HCT116 (cell line): ENCODE data around the gene TTC38. TPM values are rescaled to one million over a fixed set of nuclear protein-coding genes. Genes with fewer than 3 reads are reported as not detected.

Source experiments
- ATAC-seq: fragments of 200-7000 bp; cut with Tn5 transposase; 2 replicates; pipeline ENCODE4 v1.9.1; 2020; ENCODE audit warnings: mild to moderate bottlenecking, moderate library complexity
- BruUV-seq: library from RNA; stranded (reverse); fragments of 400-500 nt; replicated peaks from 2 replicates; lab custom pipeline; 2021; lab: Mats Ljungman, UMichigan
- CTCF ChIA-PET: fragments of 300-600 bp; sonication (Branson Sonifier 250); formaldehyde crosslinking; loops from one replicate; lab custom pipeline; 2021; ENCODE audit warnings: antibody characterized with exemption; lab: Charles Lee
- POLR2A ChIA-PET: fragments of 300-600, 350-600 bp; sonication (Branson Sonifier 250); formaldehyde crosslinking; loops from one replicate; lab custom pipeline; 2021; ENCODE audit warnings: antibody characterized with exemption; lab: Charles Lee
- RAD21 ChIA-PET, 2 experiments: fragments of 300-600 bp; sonication (Branson Sonifier 250); formaldehyde crosslinking; loops; one replicate each; lab custom pipeline; 2023; ENCODE audit warnings: low total read pairs in 2 of 2; ENCODE audit not compliant: uncharacterized antibody in 2 of 2, unreplicated experiment in 2 of 2, low non-redundant PET in 1 of 2; lab: Charles Lee
- DNase-seq: peaks from one replicate; pipeline ENCODE4 v3.0.0-alpha.2; 2010; ENCODE audit warnings: low read depth, low spot score
- H2AFZ ChIP-seq: fragments of 200-600 bp; shearing (Covaris generic), sonication (generic); 2 replicates; pipeline ENCODE4 v1.6.1; 2017; ENCODE audit warnings: low read depth, mixed run types, mixed read lengths, antibody characterized with exemption, low read length; ENCODE audit not compliant: poor library complexity, severe bottlenecking
- H3K27ac ChIP-seq: 2 replicates; pipeline ENCODE4 v1.5.1; 2012; ENCODE audit warnings: low read depth, low read length
- H3K27me3 ChIP-seq: fragments of 200-600 bp; sonication (generic); 2 replicates; pipeline ENCODE4 v1.6.1; 2016; ENCODE audit warnings: mixed run types, low read length, mixed read lengths; ENCODE audit not compliant: insufficient read depth
- H3K36me3 ChIP-seq, 2 experiments: fragments of 200-500 bp in 1 of 2; fragments of 200-600 bp in 1 of 2; sonication (Bioruptor generic) in 1 of 2; sonication (generic) in 1 of 2; 2 replicates each; pipeline versions ENCODE4 v1.5.1 to v1.6.1; 2014 to 2016; ENCODE audit warnings: low read length in 2 of 2, inconsistent platforms in 1 of 2, mixed read lengths in 1 of 2, mixed run types in 1 of 2; ENCODE audit not compliant: insufficient read depth in 2 of 2, control insufficient read depth in 1 of 2
- H3K4me1 ChIP-seq, 2 experiments: fragments of 200-600 bp in 1 of 2; sonication (generic) in 1 of 2; 2 replicates each; pipeline versions ENCODE4 v1.5.1 to v1.6.1; 2012 to 2017; ENCODE audit warnings: low read length in 2 of 2, inconsistent platforms in 1 of 2, mild to moderate bottlenecking in 1 of 2, mixed read lengths in 1 of 2, mixed run types in 1 of 2, moderate library complexity in 1 of 2; ENCODE audit not compliant: insufficient read depth in 2 of 2, control insufficient read depth in 1 of 2
- H3K4me2 ChIP-seq: fragments of 200-600 bp; sonication (generic); 2 replicates; pipeline ENCODE4 v1.6.1; 2017; ENCODE audit warnings: mixed run types, low read length, mixed read lengths
- H3K4me3 ChIP-seq, 2 experiments: fragments of 200-600 bp in 1 of 2; sonication (generic) in 1 of 2; replicated peaks in 1 of 2; 2 replicates each; pipeline ENCODE4 v1.5.1; 2011 to 2016; ENCODE audit warnings: low read length in 2 of 2, control low read depth in 1 of 2, low read depth in 1 of 2, mild to moderate bottlenecking in 1 of 2, mixed read lengths in 1 of 2, mixed run types in 1 of 2
- H3K79me2 ChIP-seq: fragments of 200-600 bp; sonication (generic); 2 replicates; pipeline ENCODE4 v1.6.1; 2017; ENCODE audit warnings: mild to moderate bottlenecking, mixed run types, low read length, moderate library complexity, mixed read lengths; ENCODE audit not compliant: insufficient read depth
- H3K9ac ChIP-seq: fragments of 200-600 bp; sonication (generic); 2 replicates; pipeline ENCODE4 v1.6.1; 2016; ENCODE audit warnings: low read length, mixed read lengths
- H3K9me2 ChIP-seq: fragments of 200-600 bp; sonication (generic), shearing (Covaris generic); 2 replicates; pipeline ENCODE4 v1.6.1; 2017; ENCODE audit warnings: mixed run types, mild to moderate bottlenecking, moderate library complexity; ENCODE audit not compliant: insufficient read depth
- H3K9me3 ChIP-seq, 2 experiments: fragments of 200-500 bp in 1 of 2; fragments of 200-600 bp in 1 of 2; sonication (Bioruptor generic) in 1 of 2; sonication (generic) in 1 of 2; 2 replicates each; pipeline ENCODE4 v1.6.1; 2014 to 2017; ENCODE audit warnings: low read length in 2 of 2, mixed read lengths in 2 of 2, inconsistent platforms in 1 of 2, low read depth in 1 of 2, mild to moderate bottlenecking in 1 of 2, mixed run types in 1 of 2, moderate library complexity in 1 of 2; ENCODE audit not compliant: control insufficient read depth in 1 of 2, insufficient read depth in 1 of 2
- H4K20me1 ChIP-seq: fragments of 200-600 bp; sonication (generic), shearing (Covaris generic); 2 replicates; pipeline ENCODE4 v1.6.1; 2017; ENCODE audit warnings: mixed run types, mild to moderate bottlenecking, moderate library complexity; ENCODE audit not compliant: insufficient read depth
- CBX3 ChIP-seq: IDR thresholded peaks from 2 replicates; pipeline ENCODE4 v1.6.1; 2012; ENCODE audit warnings: low read depth
- EGR1 ChIP-seq: IDR thresholded peaks from 2 replicates; pipeline ENCODE4 v1.6.1; 2012; ENCODE audit warnings: low read depth
- EZH2phosphoT487 ChIP-seq: fragments of 200-600 bp; IDR thresholded peaks from 2 replicates; pipeline ENCODE4 v1.6.1; 2018; ENCODE audit warnings: antibody characterized with exemption, borderline replicate concordance
- FOSL1 ChIP-seq: IDR thresholded peaks from 2 replicates; pipeline ENCODE4 v1.6.1; 2012; ENCODE audit warnings: low read depth
- MAX ChIP-seq: IDR thresholded peaks from 2 replicates; pipeline ENCODE4 v1.6.1; 2012
- POLR2A ChIP-seq: IDR thresholded peaks from 2 replicates; pipeline ENCODE4 v1.7.0; 2011; ENCODE audit warnings: borderline replicate concordance; ENCODE audit not compliant: insufficient read depth, insufficient read length; ENCODE audit errors: extremely low read depth
- RAD21 ChIP-seq: IDR thresholded peaks from 2 replicates; pipeline ENCODE4 v1.6.1; 2012; ENCODE audit warnings: low read depth, mild to moderate bottlenecking
- SIN3A ChIP-seq: IDR thresholded peaks from 2 replicates; pipeline ENCODE4 v1.6.1; 2012; ENCODE audit warnings: low read depth
- SP1 ChIP-seq: IDR thresholded peaks from 2 replicates; pipeline ENCODE4 v1.6.1; 2012; ENCODE audit warnings: low read depth
- SRF ChIP-seq: IDR thresholded peaks from 2 replicates; pipeline ENCODE4 v1.6.1; 2012; ENCODE audit warnings: low read depth
- TCF7L2 ChIP-seq: IDR thresholded peaks from 2 replicates; pipeline ENCODE4 v1.7.0; 2011; ENCODE audit warnings: borderline replicate concordance, inconsistent platforms; ENCODE audit not compliant: insufficient read depth, insufficient read length; ENCODE audit errors: extremely low read depth
- YY1 ChIP-seq: IDR thresholded peaks from 2 replicates; pipeline ENCODE4 v1.6.1; 2011; ENCODE audit warnings: low read length, low read depth, moderate library complexity, mild to moderate bottlenecking; ENCODE audit not compliant: insufficient replicate concordance; ENCODE audit errors: extremely low read depth
- ZFX ChIP-seq: fragments of 450-650 bp; IDR thresholded peaks from 2 replicates; pipeline ENCODE4 v1.6.1; 2017
- ZNF274 ChIP-seq: fragments of 200-500 bp; sonication (Bioruptor generic); IDR thresholded peaks from 2 replicates; pipeline ENCODE4 v1.6.1; 2014; ENCODE audit warnings: mild to moderate bottlenecking, low read depth, low read length, inconsistent platforms
- intact Hi-C: fragments of 100-400 bp; cut with micrococcal nuclease; formaldehyde crosslinking; loops from 2 replicates; pipeline ENCODE4 v1.10.0; 2022
- total RNA-seq: library from RNA; stranded (reverse); gene quantifications from one replicate; pipeline ENCODE4 v1.2.1, GENCODE V29; 2021; ENCODE audit not compliant: unreplicated experiment
- TF ChIP-seq, protein P1 (sequence below): IDR thresholded peaks from 2 replicates; pipeline ENCODE4 v1.6.1; 2012; ENCODE audit warnings: low read depth

TTC38 gene
- total RNA-seq, 1 experiment from 2014 or later: 22.9 TPM

GRCh38 chr22:46327691-46328465, 60.1 kb downstream of the TTC38 start:
- Histone ChIP-seq H3K4me1 (no peaks in the 10 kb centered on the region), H3K27me3 (no peaks in the 10 kb centered on the region), H2AFZ (no peak overlapping the region), H3K27ac (no peak overlapping the region), H3K9ac (no peak overlapping the region), H3K79me2 (no peaks in the 10 kb centered on the region), H3K4me3 (no peak overlapping the region), H3K9me2 (no peaks in the 10 kb centered on the region), H3K4me2 (no peak overlapping the region), H4K20me1 (no peaks in the 10 kb centered on the region), H3K9me3 (no peaks in the 10 kb centered on the region), H3K36me3 (peaks cover 36 to 39% of the 10 kb centered on the region in 2 experiments; a peak in 3 of 4 replicates)
- CTCF ChIA-PET: no interaction called here
- POLR2A ChIA-PET: no interaction called here
- no TSS peak for BruUV-seq
- DNase-seq: no peak
- intact Hi-C loops: no loop called here
- TF ChIP-seq CBX3 (no peak), EGR1 (no peak), TCF7L2 (no peak), YY1 (no peak), SP1 (no peak), ZNF274 (no peak), ZFX (no peak), SIN3A (no peak), RAD21 (no peak), SRF (no peak), FOSL1 (no peak), MAX (no peak), EZH2phosphoT487 (no peak), POLR2A (no peak)
- TF ChIP-seq, protein P1, sequence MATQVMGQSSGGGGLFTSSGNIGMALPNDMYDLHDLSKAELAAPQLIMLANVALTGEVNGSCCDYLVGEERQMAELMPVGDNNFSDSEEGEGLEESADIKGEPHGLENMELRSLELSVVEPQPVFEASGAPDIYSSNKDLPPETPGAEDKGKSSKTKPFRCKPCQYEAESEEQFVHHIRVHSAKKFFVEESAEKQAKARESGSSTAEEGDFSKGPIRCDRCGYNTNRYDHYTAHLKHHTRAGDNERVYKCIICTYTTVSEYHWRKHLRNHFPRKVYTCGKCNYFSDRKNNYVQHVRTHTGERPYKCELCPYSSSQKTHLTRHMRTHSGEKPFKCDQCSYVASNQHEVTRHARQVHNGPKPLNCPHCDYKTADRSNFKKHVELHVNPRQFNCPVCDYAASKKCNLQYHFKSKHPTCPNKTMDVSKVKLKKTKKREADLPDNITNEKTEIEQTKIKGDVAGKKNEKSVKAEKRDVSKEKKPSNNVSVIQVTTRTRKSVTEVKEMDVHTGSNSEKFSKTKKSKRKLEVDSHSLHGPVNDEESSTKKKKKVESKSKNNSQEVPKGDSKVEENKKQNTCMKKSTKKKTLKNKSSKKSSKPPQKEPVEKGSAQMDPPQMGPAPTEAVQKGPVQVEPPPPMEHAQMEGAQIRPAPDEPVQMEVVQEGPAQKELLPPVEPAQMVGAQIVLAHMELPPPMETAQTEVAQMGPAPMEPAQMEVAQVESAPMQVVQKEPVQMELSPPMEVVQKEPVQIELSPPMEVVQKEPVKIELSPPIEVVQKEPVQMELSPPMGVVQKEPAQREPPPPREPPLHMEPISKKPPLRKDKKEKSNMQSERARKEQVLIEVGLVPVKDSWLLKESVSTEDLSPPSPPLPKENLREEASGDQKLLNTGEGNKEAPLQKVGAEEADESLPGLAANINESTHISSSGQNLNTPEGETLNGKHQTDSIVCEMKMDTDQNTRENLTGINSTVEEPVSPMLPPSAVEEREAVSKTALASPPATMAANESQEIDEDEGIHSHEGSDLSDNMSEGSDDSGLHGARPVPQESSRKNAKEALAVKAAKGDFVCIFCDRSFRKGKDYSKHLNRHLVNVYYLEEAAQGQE: no peak
- TF ChIP-seq, all 23 proteins: peak for 0
- no peak for ATAC-seq
- RAD21 ChIA-PET: no interaction called here
